Neural progenitor cell (in vitro differentiated cells): ENCODE results near the gene LRP1-AS.

ENCODE experiments used
- EZH2 ChIP-seq: fragments of 200-600 bp; sonication (generic); IDR thresholded peaks from 2 replicates; pipeline ENCODE4 v1.6.1; 2017; ENCODE audit warnings: antibody characterized with exemption, mild to moderate bottlenecking, moderate library complexity
- TF ChIP-seq, protein P1 (sequence below): fragments of 200-600 bp; sonication (generic); IDR thresholded peaks from 2 replicates; pipeline ENCODE4 v1.5.1; 2017; ENCODE audit warnings: antibody characterized with exemption, mild to moderate bottlenecking

DNA sequence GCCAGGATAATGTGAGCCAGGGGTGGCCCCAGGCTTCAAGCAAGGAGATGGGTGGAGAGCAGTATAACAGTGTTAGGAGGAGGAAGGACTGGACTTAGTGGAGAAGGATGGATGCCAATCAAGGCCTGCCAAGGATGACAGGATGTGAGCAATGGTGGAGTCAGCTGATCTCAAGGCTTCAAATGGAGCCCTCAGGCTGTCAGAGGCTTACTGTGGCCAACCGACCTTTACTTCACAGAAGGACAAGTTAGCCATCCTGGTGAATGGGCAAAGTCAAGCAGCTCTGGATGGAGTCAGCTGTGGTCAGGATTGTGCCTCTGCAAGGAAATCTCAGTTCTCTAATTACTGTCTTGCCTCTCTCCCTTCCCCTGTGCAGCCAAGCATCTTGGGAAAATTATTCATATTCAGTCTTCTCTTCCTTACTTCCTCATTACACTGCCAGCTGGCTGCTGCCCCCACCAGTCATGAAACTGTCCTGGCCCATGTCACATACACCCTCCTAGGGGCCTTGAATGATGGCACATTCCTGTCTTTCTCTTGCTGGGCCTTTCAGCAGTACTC is 28.6 kb downstream of the LRP1-AS start:
- TF ChIP-seq, protein P1, sequence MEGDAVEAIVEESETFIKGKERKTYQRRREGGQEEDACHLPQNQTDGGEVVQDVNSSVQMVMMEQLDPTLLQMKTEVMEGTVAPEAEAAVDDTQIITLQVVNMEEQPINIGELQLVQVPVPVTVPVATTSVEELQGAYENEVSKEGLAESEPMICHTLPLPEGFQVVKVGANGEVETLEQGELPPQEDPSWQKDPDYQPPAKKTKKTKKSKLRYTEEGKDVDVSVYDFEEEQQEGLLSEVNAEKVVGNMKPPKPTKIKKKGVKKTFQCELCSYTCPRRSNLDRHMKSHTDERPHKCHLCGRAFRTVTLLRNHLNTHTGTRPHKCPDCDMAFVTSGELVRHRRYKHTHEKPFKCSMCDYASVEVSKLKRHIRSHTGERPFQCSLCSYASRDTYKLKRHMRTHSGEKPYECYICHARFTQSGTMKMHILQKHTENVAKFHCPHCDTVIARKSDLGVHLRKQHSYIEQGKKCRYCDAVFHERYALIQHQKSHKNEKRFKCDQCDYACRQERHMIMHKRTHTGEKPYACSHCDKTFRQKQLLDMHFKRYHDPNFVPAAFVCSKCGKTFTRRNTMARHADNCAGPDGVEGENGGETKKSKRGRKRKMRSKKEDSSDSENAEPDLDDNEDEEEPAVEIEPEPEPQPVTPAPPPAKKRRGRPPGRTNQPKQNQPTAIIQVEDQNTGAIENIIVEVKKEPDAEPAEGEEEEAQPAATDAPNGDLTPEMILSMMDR = no peak
- TF ChIP-seq EZH2 = no peak
